ENCODE results near the gene IRX4. TPM values are rescaled to one million over a fixed set of nuclear protein-coding genes. Genes with fewer than 3 reads are reported as not detected.

Gene IRX4
- total and polyA plus RNA-seq, 7 donors, result 0.05 to 0.65 (median 0.48) TPM; not detected in 4

DNA sequence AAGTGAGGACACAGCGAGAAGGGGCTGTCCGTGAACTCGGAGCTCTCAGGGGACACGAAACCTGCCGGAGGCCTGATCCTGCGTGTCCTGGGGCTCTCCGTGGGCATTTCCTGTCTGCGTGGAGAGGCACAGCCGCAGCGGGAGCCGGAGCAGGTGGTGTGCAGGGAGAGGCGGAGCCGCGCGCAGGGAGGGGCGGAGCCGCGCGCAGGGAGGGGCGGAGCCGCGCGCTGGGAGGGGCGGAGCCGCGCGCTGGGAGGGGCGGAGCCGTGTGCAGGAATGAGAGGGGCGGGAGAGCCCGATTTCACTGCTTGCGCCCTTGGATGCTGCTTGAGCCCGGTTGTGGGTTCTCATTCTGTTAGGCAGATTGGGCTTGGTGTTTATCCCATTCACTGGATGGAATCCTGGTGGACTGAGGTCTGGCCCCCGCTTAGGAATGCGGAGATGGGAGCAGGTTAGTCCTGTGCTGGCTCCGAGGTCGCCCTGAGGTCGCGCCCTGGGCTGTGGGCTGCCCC is 54.8 kb downstream of the IRX4 start:
- H3K9me3 ChIP-seq, result no peaks in the 10 kb centered on the region
- H3K4me3 ChIP-seq, result no peak overlapping the region
- TF ChIP-seq, protein P1, sequence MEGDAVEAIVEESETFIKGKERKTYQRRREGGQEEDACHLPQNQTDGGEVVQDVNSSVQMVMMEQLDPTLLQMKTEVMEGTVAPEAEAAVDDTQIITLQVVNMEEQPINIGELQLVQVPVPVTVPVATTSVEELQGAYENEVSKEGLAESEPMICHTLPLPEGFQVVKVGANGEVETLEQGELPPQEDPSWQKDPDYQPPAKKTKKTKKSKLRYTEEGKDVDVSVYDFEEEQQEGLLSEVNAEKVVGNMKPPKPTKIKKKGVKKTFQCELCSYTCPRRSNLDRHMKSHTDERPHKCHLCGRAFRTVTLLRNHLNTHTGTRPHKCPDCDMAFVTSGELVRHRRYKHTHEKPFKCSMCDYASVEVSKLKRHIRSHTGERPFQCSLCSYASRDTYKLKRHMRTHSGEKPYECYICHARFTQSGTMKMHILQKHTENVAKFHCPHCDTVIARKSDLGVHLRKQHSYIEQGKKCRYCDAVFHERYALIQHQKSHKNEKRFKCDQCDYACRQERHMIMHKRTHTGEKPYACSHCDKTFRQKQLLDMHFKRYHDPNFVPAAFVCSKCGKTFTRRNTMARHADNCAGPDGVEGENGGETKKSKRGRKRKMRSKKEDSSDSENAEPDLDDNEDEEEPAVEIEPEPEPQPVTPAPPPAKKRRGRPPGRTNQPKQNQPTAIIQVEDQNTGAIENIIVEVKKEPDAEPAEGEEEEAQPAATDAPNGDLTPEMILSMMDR (IDR thresholded peaks at IDR 0.05), result no peak
- H3K4me1 ChIP-seq, result no peaks in the 10 kb centered on the region
- no peaks in the 10 kb centered on the region for H3K27me3 ChIP-seq (ENCODE audit: insufficient read depth in 3 of 3, low read length in 2 of 3)
- intact Hi-C loops (cut with DNase I), result no loop called here
- no peak for ATAC-seq
- WGBS, 3 donors, result 36 to 59% (median 43%) methylated on average over 30 to 39 of the region's 39 CpGs
- DNase-seq, result peak in 1 of 2 donors; percentile 34
- H3K27ac ChIP-seq, result no peak overlapping the region
- peaks cover 0 to 50% of the 10 kb centered on the region in 2 donors for H3K36me3 ChIP-seq (ENCODE audit: insufficient read depth in 1 of 2, low read depth in 1 of 2)

Other genes starting within 250 kb of the IRX4 start
- 100 to 1,000 TPM in 1 of 4 donors, 10 to 100 TPM in 3; 61.6 to 111 (median 87.0) TPM for gene MRPL36, start 83.1 kb downstream of the IRX4 start, total RNA-seq
- 100 to 1,000 TPM; 161 to 216 (median 174) TPM for gene MRPL36, start 83.1 kb downstream of the IRX4 start, polyA plus RNA-seq
- 10 to 100 TPM; 48.3 to 61.5 (median 49.9) TPM for gene NDUFS6, start 81.5 kb downstream of the IRX4 start, total RNA-seq
- gene NDUFS6, start 81.5 kb downstream of the IRX4 start, polyA plus RNA-seq, result 100 to 1,000 TPM; 110 to 177 (median 135) TPM